GM19395 (cell line): ENCODE results near the gene GALNT2.

Experiments used
- ATAC-seq: cut with Tn5 transposase; IDR thresholded peaks from one replicate; pipeline ENCODE4 v1.9.1; 2021; ENCODE audit warnings: mild to moderate bottlenecking, moderate library complexity; ENCODE audit not compliant: unreplicated experiment

The GALNT2 gene

DNA sequence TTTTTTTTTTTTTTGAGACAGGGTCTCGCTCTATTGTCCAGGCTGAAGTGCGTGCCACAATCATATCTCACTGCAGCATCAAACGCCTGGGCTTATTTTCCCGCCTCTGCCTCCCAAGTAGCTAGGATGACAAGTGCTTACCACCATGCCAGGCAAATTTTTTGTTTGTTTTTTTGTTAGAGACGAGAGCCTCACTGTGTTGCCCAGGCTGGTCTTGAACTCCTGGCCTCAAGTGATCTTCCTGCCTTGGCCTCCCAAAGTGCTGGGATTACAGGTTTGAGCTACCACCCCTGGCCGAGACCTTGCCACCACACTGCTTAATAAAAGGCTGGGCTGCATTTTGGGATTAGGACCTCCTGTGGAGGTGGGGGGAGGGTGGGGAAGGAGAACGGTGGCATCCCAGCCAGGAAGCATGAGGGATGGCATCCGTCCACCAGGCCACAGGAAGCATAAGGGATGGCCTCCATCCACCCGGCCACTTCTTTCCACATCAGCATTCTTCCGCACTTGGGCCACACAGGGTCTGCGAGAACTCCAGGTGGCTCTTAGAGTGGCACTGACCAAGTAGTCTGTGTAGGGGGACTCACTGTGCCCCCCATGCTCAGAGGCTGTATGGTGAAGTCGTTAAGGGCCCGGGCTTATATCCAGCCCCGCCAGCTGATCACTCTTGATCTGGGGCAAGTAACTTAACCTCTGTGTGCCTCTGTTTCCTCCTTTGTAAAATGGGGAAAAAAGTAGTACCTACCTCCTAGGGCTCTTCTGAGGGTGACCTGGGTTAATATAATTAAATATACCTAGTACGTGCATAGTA is 75.0 kb downstream of the GALNT2 start:
- no peak for ATAC-seq

GRCh38 chr1:230142608-230143210 is 75.7 kb downstream of the GALNT2 start:
- ATAC-seq: no peak

DNA sequence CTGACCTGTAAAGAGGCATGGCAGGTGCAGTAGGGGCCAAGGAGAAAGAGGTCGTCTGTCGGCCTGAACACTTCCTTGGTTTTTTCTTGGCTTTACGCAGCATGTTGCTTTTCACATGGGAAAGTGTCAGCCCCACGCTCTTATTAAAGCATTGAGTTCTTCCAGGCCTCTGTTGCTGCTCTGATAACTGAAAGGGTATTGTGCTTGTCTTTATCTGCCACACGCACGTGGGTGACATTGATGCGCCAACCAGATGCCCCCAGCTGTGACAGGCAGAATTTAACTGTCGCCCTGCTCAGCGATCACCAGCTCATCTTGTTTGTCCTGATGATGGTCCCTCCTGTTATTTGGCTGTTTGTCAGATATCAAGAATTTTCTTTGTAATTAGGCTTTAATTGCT is 76.5 kb downstream of the GALNT2 start:
- ATAC-seq: no peak

- ATAC-seq: no peak
These were observed 77.1 kb downstream of the GALNT2 start for GRCh38 chr1:230144010-230144614.

DNA sequence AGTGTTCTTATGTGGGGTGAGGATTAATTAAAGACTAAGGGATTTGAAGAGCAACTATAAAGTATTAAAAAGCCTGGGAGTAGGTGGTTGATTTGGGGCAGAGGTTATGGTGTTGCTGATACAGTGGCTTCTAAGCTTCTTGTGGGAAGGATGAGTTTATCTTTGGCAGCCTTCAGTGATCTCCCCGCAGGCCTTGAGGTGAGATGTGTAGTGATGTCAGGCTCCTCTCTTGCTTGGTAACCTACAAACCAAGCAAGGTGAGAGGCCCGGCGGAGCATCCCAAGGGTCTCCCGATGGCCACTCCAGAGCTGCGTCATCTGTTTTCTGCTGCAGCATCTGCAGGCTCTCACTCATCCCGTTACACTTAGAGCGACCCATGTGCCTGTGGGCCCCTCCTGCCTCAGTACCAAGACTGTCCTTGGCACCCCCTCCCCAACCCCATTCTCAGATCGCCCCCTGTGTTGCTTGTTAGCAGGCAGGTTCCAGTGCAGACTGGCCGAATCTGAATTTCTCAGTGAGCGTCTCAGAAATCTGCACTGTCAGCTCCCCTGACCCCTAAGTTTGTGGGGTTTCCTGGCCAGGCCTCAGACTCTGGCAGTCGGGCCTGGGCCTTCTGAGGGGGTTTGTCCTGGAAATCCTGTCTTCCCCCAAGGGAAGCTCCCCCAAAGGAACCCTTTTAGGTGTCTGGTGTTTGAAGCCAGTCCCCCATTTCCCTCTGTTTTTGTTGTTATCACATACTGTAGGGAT is 77.9 kb downstream of the GALNT2 start:
- ATAC-seq: no peak

GRCh38 chr1:230145505-230145899 is 78.5 kb downstream of the GALNT2 start:
- no peak for ATAC-seq

DNA sequence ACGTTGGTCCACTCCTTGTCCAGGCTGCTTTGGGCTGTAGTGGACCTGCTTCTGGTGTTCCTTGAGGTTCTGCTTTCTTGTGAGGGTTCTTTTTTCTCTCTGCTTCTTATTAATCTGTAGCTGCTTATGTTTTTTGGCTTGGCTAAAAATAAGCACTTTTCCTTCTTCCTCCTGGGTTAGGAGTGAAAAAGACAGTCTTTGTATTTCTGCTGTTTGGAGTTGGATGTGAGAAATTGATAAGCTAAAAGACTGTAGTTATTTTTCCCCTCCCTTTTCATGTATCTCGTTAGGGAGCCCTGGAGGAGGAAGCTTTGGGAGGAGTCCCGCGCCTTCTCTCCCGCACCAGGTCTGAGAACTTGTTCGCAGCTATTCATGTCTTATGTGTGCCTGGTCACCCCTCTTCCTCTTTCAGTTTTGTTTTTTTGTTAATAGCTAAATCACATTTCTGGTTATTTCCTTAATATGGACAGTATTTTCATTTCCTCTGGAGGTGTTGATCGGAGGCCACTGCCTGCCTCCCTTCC is 79.0 kb downstream of the GALNT2 start:
- ATAC-seq: no peak

DNA sequence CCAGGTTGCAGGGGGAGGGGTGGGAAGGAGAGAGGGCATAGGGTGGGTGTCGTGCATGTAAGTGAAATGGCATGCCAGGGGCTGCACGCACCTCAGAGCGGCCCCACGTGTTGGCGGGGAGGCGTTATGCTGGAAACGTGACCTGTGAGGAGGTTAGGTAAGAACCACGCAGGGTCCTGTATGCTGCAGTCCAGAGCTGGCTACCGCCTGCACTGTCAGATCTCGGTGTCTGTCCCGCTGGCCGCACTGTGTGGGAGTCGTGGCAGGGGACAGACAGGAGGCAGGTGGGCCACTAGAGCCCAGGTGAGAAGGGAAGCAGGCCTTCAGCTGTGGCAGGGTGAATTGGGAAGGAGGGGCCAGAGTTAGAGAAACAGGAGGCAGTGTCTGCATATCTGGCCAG is 79.7 kb downstream of the GALNT2 start:
- ATAC-seq: no peak

- no peak for ATAC-seq
These were observed 80.5 kb downstream of the GALNT2 start for GRCh38 chr1:230147253-230148125.

DNA sequence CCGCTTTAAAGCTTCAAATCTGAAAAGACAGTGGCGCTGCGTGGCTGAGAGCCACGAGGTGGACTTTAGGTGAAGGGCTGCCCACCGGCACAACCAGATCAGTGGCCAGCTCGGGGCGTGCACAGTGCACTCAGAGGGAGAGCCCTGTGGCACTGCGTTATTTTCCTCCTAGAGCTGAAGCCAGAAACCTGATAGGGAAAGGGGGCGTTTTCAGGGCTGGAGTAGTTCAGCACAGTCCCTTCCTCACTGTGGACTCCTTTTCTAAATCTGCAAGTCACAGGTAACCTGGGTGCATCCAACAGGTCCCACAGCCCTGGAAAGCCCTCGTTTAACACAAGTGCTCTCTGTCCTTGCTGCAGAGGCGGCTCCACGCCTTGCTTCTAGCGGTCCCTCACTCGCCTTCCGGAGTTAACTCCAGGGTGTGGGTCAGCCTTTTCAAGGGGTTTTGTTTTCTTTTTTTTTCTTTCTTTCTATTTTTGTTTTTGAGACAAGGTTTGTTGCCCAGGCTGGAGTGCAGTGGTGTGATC is 81.2 kb downstream of the GALNT2 start:
- ATAC-seq: no peak

DNA sequence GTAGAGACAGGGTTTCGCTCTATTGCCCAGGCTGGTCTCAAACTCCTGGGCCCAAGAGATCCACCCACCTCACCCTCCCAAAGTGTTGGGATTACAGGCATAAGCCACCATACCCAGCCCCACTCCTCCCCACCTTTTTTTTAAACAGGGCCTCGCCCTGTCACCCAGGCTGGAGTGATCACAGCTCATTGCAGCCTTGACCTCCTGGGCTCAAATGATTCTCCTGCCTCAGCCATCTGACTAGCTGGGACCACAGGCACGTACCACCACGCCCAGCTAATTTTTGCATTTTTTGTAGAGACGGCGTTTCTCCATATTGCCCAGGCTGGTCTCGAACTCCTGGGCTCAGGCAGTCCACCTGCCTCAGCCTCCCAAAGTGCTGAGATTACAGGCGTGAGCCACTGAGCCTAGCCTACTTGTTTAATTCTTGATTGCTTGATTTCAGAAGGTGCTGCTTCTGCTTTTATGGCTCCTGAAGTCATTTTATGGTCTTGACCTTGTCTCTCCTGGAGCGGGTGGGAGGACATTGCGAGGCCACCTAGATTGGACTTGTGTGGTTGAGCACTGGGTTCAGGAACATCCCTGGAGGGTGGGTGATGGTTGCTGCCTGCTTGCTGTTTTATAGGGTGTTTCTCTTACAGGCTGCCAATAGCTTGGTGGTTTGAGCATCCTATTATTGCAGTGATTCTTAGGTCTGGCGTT is 81.9 kb downstream of the GALNT2 start:
- ATAC-seq: no peak

DNA sequence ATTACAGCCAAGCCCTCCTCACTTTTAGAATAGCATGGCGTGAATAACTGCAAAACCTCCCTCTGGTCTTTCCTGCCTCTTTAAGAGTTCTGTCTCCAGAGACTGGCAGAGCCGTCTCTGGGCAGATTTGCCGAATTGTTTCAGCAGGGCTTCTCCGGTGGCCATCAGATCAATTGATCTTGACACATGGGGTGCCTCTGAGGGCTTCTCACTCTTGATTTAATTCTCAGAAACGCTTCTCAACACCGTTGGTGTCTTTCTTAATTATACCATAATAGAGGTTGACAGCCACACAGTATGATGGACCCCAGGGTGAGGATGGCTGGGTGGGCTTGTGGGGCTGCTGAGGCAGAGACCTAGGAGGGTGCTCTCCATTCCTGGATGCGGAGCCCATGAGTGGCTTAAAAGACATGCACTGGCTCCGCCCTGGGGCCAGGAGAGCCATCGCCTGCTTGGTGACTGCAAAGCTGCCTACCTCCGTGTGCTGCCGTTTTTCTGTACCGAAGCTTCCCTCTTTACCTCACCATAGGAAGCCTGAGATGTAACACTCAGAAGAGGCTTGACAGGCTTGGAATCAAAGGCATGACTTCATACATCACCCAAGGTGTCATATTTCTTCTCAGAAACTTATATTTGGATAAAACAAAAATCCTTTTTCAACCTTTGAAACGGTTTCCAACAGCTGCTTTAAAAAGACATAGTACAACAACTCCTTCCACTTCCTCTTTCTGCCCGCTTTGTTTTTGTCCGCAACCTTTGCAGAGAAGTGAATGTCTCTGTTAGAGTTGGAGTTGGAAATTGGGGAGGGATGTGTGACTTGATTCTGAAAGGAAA is 82.9 kb downstream of the GALNT2 start:
- peak; percentile 81 for ATAC-seq

DNA sequence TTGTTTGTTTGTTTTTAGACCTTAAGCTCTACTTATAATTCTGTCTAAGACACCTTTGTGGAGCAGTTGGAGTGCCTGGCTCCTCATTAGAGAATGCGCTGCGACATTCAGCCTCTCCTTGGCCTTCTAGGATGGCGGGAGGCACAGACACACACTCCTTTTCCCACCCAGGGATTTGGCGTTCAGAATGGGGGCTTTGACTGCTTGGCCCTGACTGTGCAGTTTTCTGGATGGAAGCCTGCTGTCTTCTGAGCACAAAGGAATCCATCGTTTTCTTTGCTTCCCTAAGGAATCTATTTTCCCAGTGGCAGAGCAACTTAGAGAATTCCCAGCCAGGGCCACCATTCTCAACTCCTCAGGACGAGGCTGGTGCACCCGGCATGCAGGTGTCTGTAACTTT is 83.6 kb downstream of the GALNT2 start:
- ATAC-seq: no peak

DNA sequence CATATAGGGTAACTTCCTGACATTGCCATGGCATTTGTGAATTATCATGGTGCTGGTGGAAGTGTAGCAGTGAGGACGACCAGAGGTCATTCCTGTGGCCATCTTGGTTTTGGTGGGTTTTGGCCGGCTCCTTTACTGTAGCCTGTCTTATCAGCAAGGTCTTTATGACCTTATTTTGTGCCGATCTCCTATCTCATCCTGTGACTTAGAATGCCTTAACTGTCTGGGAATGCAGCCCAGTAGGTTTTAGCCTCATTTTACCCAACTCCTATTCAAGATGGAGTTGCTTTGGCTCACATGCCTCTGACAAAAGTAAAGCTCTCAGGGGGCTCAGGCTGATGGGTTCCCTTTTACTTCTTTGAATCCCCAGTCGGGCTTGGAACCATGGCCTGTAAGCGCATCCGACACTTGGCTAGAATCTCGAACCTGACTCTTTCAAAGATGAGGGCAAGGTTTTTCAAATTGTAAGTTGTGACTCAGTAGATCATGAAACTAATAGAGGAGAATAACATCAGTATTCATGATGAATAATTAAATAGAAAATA is 85.0 kb downstream of the GALNT2 start:
- no peak for ATAC-seq

DNA sequence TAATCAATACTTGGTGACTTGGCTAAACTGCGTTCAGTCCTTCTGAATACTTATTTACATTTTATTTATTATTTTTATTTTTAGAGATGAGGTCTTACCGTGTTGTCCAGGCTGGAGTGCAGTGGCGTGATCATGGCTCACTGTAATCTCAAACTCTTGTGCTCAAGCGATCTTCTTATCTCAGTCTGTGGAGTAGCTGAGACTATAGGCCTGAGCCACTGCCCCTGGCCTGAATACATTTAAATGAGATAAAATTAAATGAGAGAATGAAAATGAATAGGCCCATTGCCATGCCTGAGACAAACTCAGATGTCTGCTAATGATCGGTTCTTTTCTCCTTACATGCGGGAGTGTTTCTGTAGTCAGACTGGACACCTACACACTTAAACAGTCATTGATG is 86.0 kb downstream of the GALNT2 start:
- no peak for ATAC-seq

- ATAC-seq: no peak
These were observed 86.7 kb downstream of the GALNT2 start for GRCh38 chr1:230153641-230154296.

DNA sequence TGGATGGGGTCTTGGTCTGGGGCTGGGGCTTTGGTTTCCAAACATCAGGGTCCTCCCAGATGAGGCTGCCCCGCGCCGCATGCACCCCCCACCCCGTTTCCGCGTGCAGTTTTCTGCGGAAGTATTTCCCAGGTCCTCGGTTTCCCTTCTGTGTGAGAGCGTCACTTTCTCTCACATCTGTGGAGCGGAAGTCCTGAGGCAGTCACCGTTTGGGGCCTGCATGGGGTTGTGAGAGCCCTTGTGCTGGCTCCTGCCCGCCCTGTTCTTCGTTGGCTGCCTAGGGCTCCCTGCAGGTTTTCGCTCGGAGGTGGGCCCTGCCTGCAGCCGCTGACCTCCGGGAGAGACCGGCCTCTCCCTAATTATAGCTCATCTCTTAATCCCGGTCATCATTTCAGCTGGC is 88.0 kb downstream of the GALNT2 start:
- ATAC-seq: no peak

DNA sequence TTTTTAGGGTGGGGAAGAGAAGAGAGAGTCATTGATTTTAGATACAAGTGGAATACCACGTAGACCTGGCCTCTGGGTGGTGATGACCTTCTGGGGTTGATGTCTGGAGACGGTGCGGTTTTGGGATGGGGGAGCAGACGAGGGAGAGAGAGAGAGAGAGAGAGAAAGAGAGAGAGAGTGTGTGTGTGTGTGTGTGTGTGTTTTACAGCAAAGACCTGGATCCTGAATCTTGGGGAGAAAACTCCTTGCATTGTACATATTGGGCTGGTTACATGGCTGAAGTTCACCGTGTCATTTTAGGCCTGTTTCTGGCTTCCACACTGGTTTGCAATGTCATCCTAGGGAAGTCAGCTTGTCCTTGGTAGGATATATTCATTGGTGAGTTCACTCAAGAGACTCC is 89.0 kb downstream of the GALNT2 start:
- no peak for ATAC-seq
